ENCODE results near the gene SYT14.
"Not testable (repeated sequence)": the region's sequence is repeated elsewhere in the genome, so short reads cannot be mapped to it uniquely, and the experiment has no call there.

Gene SYT14

GRCh38 chr1:209945377-209945776, 7.4 kb downstream of the SYT14 start:
- DNase-seq (ENCODE audit: low read depth), result no peak

GRCh38 chr1:209948155-209948554, 10.1 kb downstream of the SYT14 start:
- no peak for DNase-seq (ENCODE audit: low read depth)

GRCh38 chr1:209956116-209956515, 18.1 kb downstream of the SYT14 start:
- no peak for DNase-seq (ENCODE audit: low read depth)

GRCh38 chr1:209959623-209960022, 21.6 kb downstream of the SYT14 start:
- DNase-seq (ENCODE audit: low read depth), result no peak

GRCh38 chr1:209960926-209961325, 22.9 kb downstream of the SYT14 start:
- DNase-seq (ENCODE audit: low read depth), result no peak

- no peak for DNase-seq (ENCODE audit: low read depth)
Observed at GRCh38 chr1:209962388-209962787, 24.4 kb downstream of the SYT14 start.

- DNase-seq (ENCODE audit: low read depth), result no peak
Observed at GRCh38 chr1:209962856-209963255, 24.8 kb downstream of the SYT14 start.

GRCh38 chr1:209965996-209966395, 28.0 kb downstream of the SYT14 start:
- no peak for DNase-seq (ENCODE audit: low read depth)

GRCh38 chr1:209978721-209979120, 40.7 kb downstream of the SYT14 start:
- DNase-seq (ENCODE audit: low read depth), result not testable (repeated sequence)

GRCh38 chr1:209983953-209984352, 45.9 kb downstream of the SYT14 start:
- DNase-seq (ENCODE audit: low read depth), result no peak

GRCh38 chr1:209985002-209985401, 47.0 kb downstream of the SYT14 start:
- DNase-seq (ENCODE audit: low read depth), result no peak

- DNase-seq (ENCODE audit: low read depth), result no peak
Observed at GRCh38 chr1:209988706-209989105, 50.7 kb downstream of the SYT14 start.

- no peak for DNase-seq (ENCODE audit: low read depth)
Observed at GRCh38 chr1:209989525-209989924, 51.5 kb downstream of the SYT14 start.

- no peak for DNase-seq (ENCODE audit: low read depth)
Observed at GRCh38 chr1:209993061-209993830, 55.2 kb downstream of the SYT14 start.

- DNase-seq (ENCODE audit: low read depth), result no peak
Observed at GRCh38 chr1:209996348-209996747, 58.3 kb downstream of the SYT14 start.

GRCh38 chr1:209999005-209999404, 61.0 kb downstream of the SYT14 start:
- no peak for DNase-seq (ENCODE audit: low read depth)

- no peak for DNase-seq (ENCODE audit: low read depth)
Observed at GRCh38 chr1:210001751-210002150, 63.7 kb downstream of the SYT14 start.

- DNase-seq (ENCODE audit: low read depth), result no peak
Observed at GRCh38 chr1:210003501-210003900, 65.5 kb downstream of the SYT14 start.

GRCh38 chr1:210010161-210010560, 72.1 kb downstream of the SYT14 start:
- DNase-seq (ENCODE audit: low read depth), result no peak

GRCh38 chr1:210021145-210021860, 83.3 kb downstream of the SYT14 start:
- DNase-seq (ENCODE audit: low read depth), result no peak

GRCh38 chr1:210022044-210022443, 84.0 kb downstream of the SYT14 start:
- DNase-seq (ENCODE audit: low read depth), result no peak

- DNase-seq (ENCODE audit: low read depth), result no peak
Observed at GRCh38 chr1:210024282-210024681, 86.3 kb downstream of the SYT14 start.

- no peak for DNase-seq (ENCODE audit: low read depth)
Observed at GRCh38 chr1:210024996-210025395, 87.0 kb downstream of the SYT14 start.

GRCh38 chr1:210025870-210026269, 87.9 kb downstream of the SYT14 start:
- DNase-seq (ENCODE audit: low read depth), result no peak

All from stimulated activated CD8-positive, alpha-beta memory T cell treated with anti-CD3 and anti-CD28 coated beads, Interleukin-7, amount 100 ng/mL, for 24 hours (primary cell).